CD14-positive monocyte (primary cell): ENCODE data around the gene MYPN. TPM values are rescaled to one million over a fixed set of nuclear protein-coding genes. Genes with fewer than 3 reads are reported as not detected.

Experiments
- DNase-seq, 3 donors: peaks; one replicate each; pipeline ENCODE4 v3.0.0-alpha.2; 2011 to 2022
- H2AFZ ChIP-seq: 2 replicates; pipeline ENCODE4 v1.6.0; 2012; ENCODE audit warnings: mild to moderate bottlenecking, low read depth, low read length, inconsistent platforms; ENCODE audit not compliant: insufficient read depth, poor library complexity, severe bottlenecking
- H3K27ac ChIP-seq, 2 donors: 1 replicate in 1 of 2; 2 replicates in 1 of 2; pipeline ENCODE4 v1.5.1; 2012 to 2013; ENCODE audit warnings: low read length in 2 of 2, control low read depth in 1 of 2, inconsistent platforms in 1 of 2, low read depth in 1 of 2, mild to moderate bottlenecking in 1 of 2
- H3K27me3 ChIP-seq, 2 donors: one replicate each; pipeline versions ENCODE4 v1.6.0 to v1.6.1; 2011 to 2013; ENCODE audit warnings: low read length in 2 of 2; ENCODE audit not compliant: control insufficient read depth in 2 of 2, insufficient read depth in 2 of 2
- H3K36me3 ChIP-seq, 2 donors: replicated peaks in 1 of 2; 1 replicate in 1 of 2; 2 replicates in 1 of 2; pipeline versions ENCODE4 v1.5.1 to v1.6.1; 2012 to 2013; ENCODE audit warnings: low read length in 2 of 2, control low read depth in 1 of 2, inconsistent platforms in 1 of 2, mild to moderate bottlenecking in 1 of 2; ENCODE audit not compliant: insufficient read depth in 2 of 2, control insufficient read depth in 1 of 2
- H3K4me1 ChIP-seq, 2 donors: 1 replicate in 1 of 2; 2 replicates in 1 of 2; pipeline versions ENCODE4 v1.5.1 to v1.6.1; 2012 to 2013; ENCODE audit warnings: low read length in 2 of 2, control low read depth in 1 of 2, inconsistent platforms in 1 of 2, mild to moderate bottlenecking in 1 of 2, moderate library complexity in 1 of 2; ENCODE audit not compliant: insufficient read depth in 2 of 2, control insufficient read depth in 1 of 2
- H3K4me2 ChIP-seq: replicated peaks from 2 replicates; pipeline ENCODE3; 2012; ENCODE audit warnings: low read length, moderate library complexity, mild to moderate bottlenecking; ENCODE audit not compliant: poor library complexity, severe bottlenecking; ENCODE audit errors: extremely low read depth
- H3K4me3 ChIP-seq, 3 experiments: fragments of 200-600 bp in 1 of 3; sonication (generic) in 1 of 3; replicated peaks in 1 of 3; 1 replicate in 2 of 3; 2 replicates in 1 of 3; pipeline ENCODE4 v1.5.1; 2011 to 2013; ENCODE audit warnings: low read length in 3 of 3, mild to moderate bottlenecking in 3 of 3, control low read depth in 2 of 3, low read depth in 2 of 3, inconsistent platforms in 1 of 3, moderate library complexity in 1 of 3
- H3K79me2 ChIP-seq: 2 replicates; pipeline ENCODE4 v1.6.0; 2012; ENCODE audit warnings: mild to moderate bottlenecking, control low read depth, inconsistent platforms, low read length, moderate library complexity; ENCODE audit not compliant: insufficient read depth
- H3K9ac ChIP-seq: 2 replicates; pipeline ENCODE4 v1.6.0; 2017; ENCODE audit warnings: low read length, mild to moderate bottlenecking; ENCODE audit not compliant: insufficient read depth, poor library complexity, severe bottlenecking
- H3K9me3 ChIP-seq, 2 donors: replicated peaks in 1 of 2; 1 replicate in 1 of 2; 2 replicates in 1 of 2; pipeline versions ENCODE4 v1.5.1 to v1.6.1; 2012 to 2013; ENCODE audit warnings: low read length in 2 of 2, control low read depth in 1 of 2; ENCODE audit not compliant: control insufficient read depth in 1 of 2, insufficient read depth in 1 of 2
- H4K20me1 ChIP-seq: 2 replicates; pipeline ENCODE4 v1.6.0; 2012; ENCODE audit warnings: mild to moderate bottlenecking, low read length, control low read depth, moderate library complexity; ENCODE audit not compliant: insufficient read depth
- H3K27ac Mint-ChIP-seq, 7 donors: one replicate each; pipeline ENCODE4 v1.8.0; 2020; ENCODE audit warnings: mild to moderate bottlenecking in 7 of 7, mixed read lengths in 7 of 7, moderate library complexity in 6 of 7, inconsistent platforms in 2 of 7
- H3K27me3 Mint-ChIP-seq, 3 donors: one replicate each; pipeline ENCODE4 v1.8.0; 2021 to 2022; ENCODE audit warnings: low read depth in 3 of 3, mild to moderate bottlenecking in 3 of 3, mixed read lengths in 3 of 3, moderate library complexity in 3 of 3, inconsistent platforms in 1 of 3
- H3K36me3 Mint-ChIP-seq, 2 donors: one replicate each; pipeline ENCODE4 v1.8.0; 2020; ENCODE audit warnings: mixed read lengths in 2 of 2, inconsistent platforms in 1 of 2, mild to moderate bottlenecking in 1 of 2
- H3K4me1 Mint-ChIP-seq: one replicate; pipeline ENCODE4 v1.8.0; 2020; ENCODE audit warnings: mild to moderate bottlenecking, mixed read lengths
- H3K4me3 Mint-ChIP-seq, 2 donors: one replicate each; pipeline ENCODE4 v1.8.0; 2020; ENCODE audit warnings: mild to moderate bottlenecking in 2 of 2, mixed read lengths in 2 of 2, moderate library complexity in 1 of 2
- H3K9me3 Mint-ChIP-seq, 7 donors: one replicate each; pipeline ENCODE4 v1.8.0; 2020 to 2022; ENCODE audit warnings: mixed read lengths in 7 of 7, mild to moderate bottlenecking in 6 of 7, moderate library complexity in 6 of 7, inconsistent platforms in 2 of 7
- CTCF ChIP-seq: fragments of 200-600 bp; IDR thresholded peaks from one replicate; pipeline ENCODE4 v1.8.0; 2022; ENCODE audit warnings: antibody characterized with exemption, mild to moderate bottlenecking
- WGBS: methylation state at CpG from one replicate; pipeline ENCODE4 v1.1.5; 2013; ENCODE audit warnings: missing lambda C conversion rate; ENCODE audit not compliant: insufficient coverage; 5-methylcytosine and 5-hydroxymethylcytosine counted together
- intact Hi-C, 2 donors: fragments of 100-400 bp; cut with micrococcal nuclease; formaldehyde crosslinking; loops; one replicate each; pipeline versions ENCODE4 v1.15.0 to v1.15.1; 2023
- polyA plus RNA-seq, 3 donors: library from polyadenylated mRNA; depleted of rRNA in 1 of 3; unstranded in 2 of 3; stranded (reverse) in 1 of 3; fragments of 300-500 nt in 2 of 3; fragments of >200 nt in 1 of 3; fragmentation: Illumina TruSeq in 2 of 3; gene quantifications; 1 replicate in 2 of 3; 2 replicates in 1 of 3; pipeline ENCODE4 v1.2.3, GENCODE V29; 2012 to 2021

MYPN gene
- polyA plus RNA-seq, 3 donors: not detected

DNA sequence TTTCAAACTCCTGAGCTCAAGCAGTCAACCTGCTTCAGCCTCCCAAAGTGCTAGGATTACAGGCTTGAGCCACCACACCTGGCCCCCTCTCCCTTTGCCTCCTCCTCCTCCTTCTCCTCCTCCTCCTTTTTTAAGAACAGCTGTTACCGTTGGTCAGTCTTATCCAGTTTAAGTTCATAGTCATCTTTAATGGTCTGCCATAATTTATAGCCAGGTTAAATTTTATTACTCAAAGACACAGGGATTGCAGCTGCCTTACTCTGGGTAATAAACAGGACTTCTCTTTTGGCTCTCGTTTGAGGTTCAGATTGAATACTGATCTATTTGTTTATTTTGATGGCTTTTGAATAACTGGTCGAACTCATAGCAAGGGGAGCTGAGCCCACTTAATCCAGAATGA is 87.4 kb downstream of the MYPN start:
- Mint-ChIP-seq H3K36me3 (no peaks in the 10 kb centered on the region), H3K9me3 (peaks cover 0 to 8% (median 2%) of the 10 kb centered on the region in 7 donors), H3K4me3 (no peak overlapping the region), H3K27me3 (peaks cover 4 to 10% (median 5%) of the 10 kb centered on the region in 3 donors), H3K27ac (no peak overlapping the region), H3K4me1 (no peaks in the 10 kb centered on the region)
- H2AFZ ChIP-seq: no peak overlapping the region
- no peaks in the 10 kb centered on the region for H3K36me3 ChIP-seq
- H3K27me3 ChIP-seq: no peaks in the 10 kb centered on the region
- H3K9ac ChIP-seq: no peak overlapping the region
- H3K79me2 ChIP-seq: no peaks in the 10 kb centered on the region
- TF ChIP-seq CTCF: no peak
- intact Hi-C loops: no loop called here
- no peaks in the 10 kb centered on the region for H4K20me1 ChIP-seq
- no peak for DNase-seq
- H3K27ac ChIP-seq: no peak overlapping the region
- no CpG with 5 or more reads among the region's 3 CpGs for WGBS
- no peak overlapping the region for H3K4me2 ChIP-seq
- H3K4me3 ChIP-seq: no peak overlapping the region
- no peaks in the 10 kb centered on the region for H3K9me3 ChIP-seq
- peaks cover under 1 to 1% of the 10 kb centered on the region in 2 donors for H3K4me1 ChIP-seq

DNA sequence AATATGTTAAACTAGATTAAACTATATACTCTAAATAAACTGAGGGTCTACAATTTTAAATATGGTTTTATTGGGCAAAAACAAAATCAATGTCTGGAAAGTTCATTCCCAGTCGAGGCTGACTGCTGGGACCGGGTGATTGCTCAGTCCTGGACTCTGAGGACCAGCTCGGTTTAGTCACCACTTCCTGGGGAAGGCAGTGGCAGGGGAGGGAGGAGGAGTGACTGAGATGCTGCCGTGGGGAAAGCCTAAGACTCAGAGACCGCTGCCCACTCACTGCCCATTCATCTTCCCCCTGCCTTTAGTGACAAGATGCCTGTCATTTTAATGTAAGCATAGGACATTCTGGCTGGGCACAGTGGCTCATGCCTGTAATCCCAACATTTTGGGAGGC is 93.7 kb downstream of the MYPN start:
- no peaks in the 10 kb centered on the region for H3K9me3 ChIP-seq
- H3K4me1 ChIP-seq: peaks cover 6 to 8% of the 10 kb centered on the region in 2 donors
- peak; percentile 53 to 78 (median 68) for DNase-seq
- no peaks in the 10 kb centered on the region for H3K27me3 ChIP-seq
- H4K20me1 ChIP-seq: no peaks in the 10 kb centered on the region
- 0% methylated on average over 2 of the region's 5 CpGs for WGBS
- H3K36me3 Mint-ChIP-seq: no peaks in the 10 kb centered on the region
- H3K4me2 ChIP-seq: peak overlapping the region; percentile 30
- no peak overlapping the region for H3K4me3 ChIP-seq
- peak overlapping the region in 1 of 2 donors; percentile 15 for H3K4me3 Mint-ChIP-seq
- peaks cover 0 to 2% (median 0%) of the 10 kb centered on the region in 7 donors for H3K9me3 Mint-ChIP-seq
- peaks cover 15% of the 10 kb centered on the region for H3K4me1 Mint-ChIP-seq
- H3K79me2 ChIP-seq: no peaks in the 10 kb centered on the region
- no peak overlapping the region for H2AFZ ChIP-seq
- TF ChIP-seq CTCF: no peak
- H3K9ac ChIP-seq: no peak overlapping the region
- intact Hi-C loops: no loop called here
- H3K27ac Mint-ChIP-seq: peak overlapping the region in 5 of 7 donors; percentile 59 to 86 (median 77)
- peaks cover 4 to 8% (median 6%) of the 10 kb centered on the region in 3 donors for H3K27me3 Mint-ChIP-seq
- peak overlapping the region in 1 of 2 donors; percentile 23 for H3K27ac ChIP-seq
- H3K36me3 ChIP-seq: no peaks in the 10 kb centered on the region
